ENCODE measurements around the gene TCIRG1. TPM values are rescaled to one million over a fixed set of nuclear protein-coding genes. Genes with fewer than 3 reads are reported as not detected.

The TCIRG1 gene
- total RNA-seq, 1 experiment from 2014 or later: 203 TPM

- BruUV-seq (replicated peaks): no TSS peak
- CTCF ChIA-PET: no interaction called here
Measured at GRCh38 chr11:68012044-68012842, 26.6 kb upstream of the TCIRG1 start.

GRCh38 chr11:68012843-68013610 is 25.8 kb upstream of the TCIRG1 start:
- H4K20me1 ChIP-seq (ENCODE audit: low read length): no peaks in the 10 kb centered on the region
- H3K27me3 ChIP-seq (ENCODE audit: low read length): no peaks in the 10 kb centered on the region
- BruUV-seq (replicated peaks): TSS peak; percentile 71
- ChIA-PET CTCF (no interaction called here), POLR2A (ENCODE audit: unreplicated experiment) (interaction anchor here (0.5 to 0.6 kb wide), 2 partner anchors 109 to 643 kb away, joined by 3 to 6 read pairs; no protein-coding TSS in a partner anchor)
- TF ChIP-seq EZH2 (IDR thresholded peaks at IDR 0.05; ENCODE audit: low read length, unreplicated experiment): no peak
- TF ChIP-seq EZH2phosphoT487 (IDR thresholded peaks at IDR 0.05; ENCODE audit: borderline replicate concordance, low read length): no peak
- no peak for TF ChIP-seq CTCF (conservative IDR thresholded peaks at IDR 0.05; ENCODE audit: low read depth, low read length)
- peaks cover 12% of the 10 kb centered on the region for H3F3A ChIP-seq (ENCODE audit: low read length, unreplicated experiment)
- H3K79me2 ChIP-seq (ENCODE audit: low read length): peaks cover 24% of the 10 kb centered on the region
- peak overlapping the region; percentile 85 for H3K4me2 ChIP-seq (ENCODE audit: low read length)
- DNase-seq (peak; percentile 99), ATAC-seq (peak; percentile 42)
- H3K9me2 ChIP-seq (replicated peaks; ENCODE audit: low read length): no peaks in the 10 kb centered on the region
- H3K27ac ChIP-seq (ENCODE audit: low read length): peak overlapping the region; percentile 96
- no peak overlapping the region; the same call in 1 of the 2 replicates for H3K4me3 ChIP-seq (ENCODE audit: low read length)
- H3K9ac ChIP-seq (ENCODE audit: low read length): peak overlapping the region; percentile 82
- no peaks in the 10 kb centered on the region for H3K9me3 ChIP-seq (ENCODE audit: low read length)
- H3K36me3 ChIP-seq (ENCODE audit: low read depth, low read length): no peaks in the 10 kb centered on the region
- H3K4me1 ChIP-seq (ENCODE audit: insufficient read depth, low read length): peaks cover 74% of the 10 kb centered on the region
- no peak overlapping the region for H2AFZ ChIP-seq (ENCODE audit: low read length)
- intact Hi-C loops (cut with micrococcal nuclease): loop anchor here (10.0 kb wide), 1 partner anchor 202 kb away; the partner anchor contains the start of gene KMT5B

More at GRCh38 chr11:68012044-68012842, 26.6 kb upstream of the TCIRG1 start:
- Histone ChIP-seq H3K4me1 (ENCODE audit: insufficient read depth, low read length) (peaks cover 73% of the 10 kb centered on the region), H3K9me2 (replicated peaks; ENCODE audit: low read length) (no peaks in the 10 kb centered on the region), H3K27ac (ENCODE audit: low read length) (peak overlapping the region; percentile 96), H3K4me3 (ENCODE audit: low read length) (no peak overlapping the region), H3K9me3 (ENCODE audit: low read length) (no peaks in the 10 kb centered on the region), H3K79me2 (ENCODE audit: low read length) (peaks cover 24% of the 10 kb centered on the region), H3K36me3 (ENCODE audit: low read depth, low read length) (no peaks in the 10 kb centered on the region), H3K27me3 (ENCODE audit: low read length) (no peaks in the 10 kb centered on the region), H4K20me1 (ENCODE audit: low read length) (no peaks in the 10 kb centered on the region), H3K4me2 (ENCODE audit: low read length) (peak overlapping the region; percentile 85), H3F3A (ENCODE audit: low read length, unreplicated experiment) (peaks cover 12% of the 10 kb centered on the region), H2AFZ (ENCODE audit: low read length) (no peak overlapping the region), H3K9ac (ENCODE audit: low read length) (peak overlapping the region; percentile 57)
- POLR2A ChIA-PET (ENCODE audit: unreplicated experiment): no interaction called here
- ATAC-seq: no peak
- intact Hi-C loops (cut with micrococcal nuclease): loop anchor here (10.0 kb wide), 1 partner anchor 203 kb away; the partner anchor contains the start of gene KMT5B
- TF ChIP-seq CTCF (conservative IDR thresholded peaks at IDR 0.05; ENCODE audit: low read depth, low read length) (no peak), EZH2 (IDR thresholded peaks at IDR 0.05; ENCODE audit: low read length, unreplicated experiment) (no peak), EZH2phosphoT487 (IDR thresholded peaks at IDR 0.05; ENCODE audit: borderline replicate concordance, low read length) (no peak)
- peak; percentile 40 for DNase-seq

Data from PC-3 (cell line).